Stimulated activated naive B cell treated with anti-CD40 and anti-IgM and Interleukin-4, amounts not matched to agents 10 μg/mL and 1 μg/mL and 100 μg/mL, for 72 hours (primary cell): ENCODE measurements around the gene CD101.

Source experiments
- ATAC-seq, 2 donors: fragments of 150-1000 bp; cut with Tn5 transposase; replicated peaks; 2 replicates each; pipeline ENCODE4 v1.10.0; 2021; ENCODE audit warnings: moderate library complexity in 1 of 2
- DNase-seq: peaks from one replicate; pipeline ENCODE4 v3.0.0; 2021
- H3K27ac Mint-ChIP-seq: one replicate; pipeline ENCODE4 v1.8.0; 2022; ENCODE audit warnings: mild to moderate bottlenecking, mixed read lengths
- H3K27me3 Mint-ChIP-seq, 2 donors: one replicate each; pipeline ENCODE4 v1.8.0; 2022; ENCODE audit warnings: mixed read lengths in 2 of 2
- H3K36me3 Mint-ChIP-seq, 2 donors: one replicate each; pipeline ENCODE4 v1.8.0; 2022; ENCODE audit warnings: mixed read lengths in 2 of 2, mild to moderate bottlenecking in 1 of 2
- H3K4me1 Mint-ChIP-seq, 2 donors: one replicate each; pipeline ENCODE4 v1.8.0; 2022; ENCODE audit warnings: mixed read lengths in 2 of 2, mild to moderate bottlenecking in 1 of 2
- H3K4me3 Mint-ChIP-seq, 2 donors: one replicate each; pipeline ENCODE4 v1.8.0; 2022; ENCODE audit warnings: mild to moderate bottlenecking in 2 of 2, mixed read lengths in 2 of 2, moderate library complexity in 1 of 2
- H3K9me3 Mint-ChIP-seq, 2 donors: one replicate each; pipeline ENCODE4 v1.8.0; 2022; ENCODE audit warnings: mixed read lengths in 2 of 2, mild to moderate bottlenecking in 1 of 2

Gene CD101

GRCh38 chr1:117015724-117016123, 14.2 kb downstream of the CD101 start:
- no peak overlapping the region for H3K27ac Mint-ChIP-seq
- ATAC-seq (no peak), DNase-seq (no peak)
- H3K36me3 Mint-ChIP-seq: no peaks in the 10 kb centered on the region
- H3K4me3 Mint-ChIP-seq: peak overlapping the region in 1 of 2 donors; percentile 14
- no peaks in the 10 kb centered on the region for H3K9me3 Mint-ChIP-seq
- H3K4me1 Mint-ChIP-seq: peaks cover 2 to 6% of the 10 kb centered on the region in 2 donors
- H3K27me3 Mint-ChIP-seq: no peaks in the 10 kb centered on the region

DNA sequence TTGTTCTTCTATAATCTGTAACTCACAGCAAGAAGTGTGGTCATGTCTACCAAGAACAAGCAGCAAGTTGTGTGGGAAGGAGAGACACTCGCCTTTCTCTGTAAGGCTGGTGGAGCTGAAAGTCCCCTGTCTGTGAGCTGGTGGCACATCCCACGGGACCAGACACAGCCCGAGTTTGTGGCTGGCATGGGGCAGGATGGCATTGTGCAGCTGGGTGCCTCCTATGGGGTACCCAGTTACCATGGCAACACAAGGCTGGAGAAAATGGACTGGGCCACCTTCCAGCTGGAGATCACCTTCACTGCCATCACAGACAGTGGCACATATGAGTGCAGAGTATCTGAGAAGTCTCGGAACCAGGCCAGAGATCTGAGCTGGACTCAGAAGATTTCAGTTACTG, 15.5 kb downstream of the CD101 start:
- ATAC-seq: peak; percentile 39 to 47
- Mint-ChIP-seq H3K9me3 (no peaks in the 10 kb centered on the region), H3K4me1 (peaks cover 2 to 6% of the 10 kb centered on the region in 2 donors), H3K27me3 (no peaks in the 10 kb centered on the region), H3K36me3 (no peaks in the 10 kb centered on the region), H3K4me3 (no peak overlapping the region), H3K27ac (no peak overlapping the region)
- no peak for DNase-seq

GRCh38 chr1:117017648-117018047, 16.1 kb downstream of the CD101 start:
- Mint-ChIP-seq H3K36me3 (no peaks in the 10 kb centered on the region), H3K9me3 (no peaks in the 10 kb centered on the region), H3K27ac (no peak overlapping the region), H3K4me1 (peaks cover 2 to 6% of the 10 kb centered on the region in 2 donors), H3K4me3 (no peak overlapping the region), H3K27me3 (no peaks in the 10 kb centered on the region)
- DNase-seq (no peak), ATAC-seq (peak; percentile 73 to 74)

- Mint-ChIP-seq H3K9me3 (no peaks in the 10 kb centered on the region), H3K4me3 (no peak overlapping the region), H3K36me3 (no peaks in the 10 kb centered on the region), H3K27me3 (peaks cover 0 to 5% of the 10 kb centered on the region in 2 donors), H3K27ac (no peak overlapping the region), H3K4me1 (peaks cover 0 to 2% of the 10 kb centered on the region in 2 donors)
- ATAC-seq: no peak
- DNase-seq: no peak
These were observed 19.1 kb downstream of the CD101 start for GRCh38 chr1:117020526-117021156.

DNA sequence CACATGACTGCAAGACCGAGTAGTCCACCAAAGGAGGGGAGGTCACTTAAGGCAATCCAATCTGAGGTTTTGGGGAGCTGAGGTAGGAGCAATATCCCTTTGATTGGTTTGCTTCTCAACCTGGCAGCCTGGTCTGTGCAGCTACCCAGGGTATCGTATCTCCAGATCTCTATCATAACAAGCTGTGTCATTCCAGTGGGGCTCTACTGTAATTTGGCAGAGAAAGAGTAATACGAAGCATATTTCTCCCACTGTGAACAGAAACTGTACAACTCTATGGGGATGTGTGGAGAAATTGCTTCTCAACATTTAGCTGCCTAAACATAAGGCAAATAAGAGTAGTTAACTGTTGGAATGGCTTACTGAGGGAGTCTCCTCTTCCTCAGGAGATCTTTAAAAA, 20.6 kb downstream of the CD101 start:
- H3K4me1 Mint-ChIP-seq: no peaks in the 10 kb centered on the region
- no peak for ATAC-seq
- no peak for DNase-seq
- H3K27me3 Mint-ChIP-seq: peaks cover 0 to 5% of the 10 kb centered on the region in 2 donors
- no peaks in the 10 kb centered on the region for H3K9me3 Mint-ChIP-seq
- H3K36me3 Mint-ChIP-seq: no peaks in the 10 kb centered on the region
- no peak overlapping the region for H3K27ac Mint-ChIP-seq
- H3K4me3 Mint-ChIP-seq: no peak overlapping the region

- Mint-ChIP-seq H3K27me3 (peaks cover 0 to 5% of the 10 kb centered on the region in 2 donors), H3K4me1 (no peaks in the 10 kb centered on the region), H3K27ac (no peak overlapping the region), H3K4me3 (no peak overlapping the region), H3K36me3 (no peaks in the 10 kb centered on the region), H3K9me3 (no peaks in the 10 kb centered on the region)
- no peak for ATAC-seq
- no peak for DNase-seq
These were observed 24.0 kb downstream of the CD101 start for GRCh38 chr1:117025568-117025967.

DNA sequence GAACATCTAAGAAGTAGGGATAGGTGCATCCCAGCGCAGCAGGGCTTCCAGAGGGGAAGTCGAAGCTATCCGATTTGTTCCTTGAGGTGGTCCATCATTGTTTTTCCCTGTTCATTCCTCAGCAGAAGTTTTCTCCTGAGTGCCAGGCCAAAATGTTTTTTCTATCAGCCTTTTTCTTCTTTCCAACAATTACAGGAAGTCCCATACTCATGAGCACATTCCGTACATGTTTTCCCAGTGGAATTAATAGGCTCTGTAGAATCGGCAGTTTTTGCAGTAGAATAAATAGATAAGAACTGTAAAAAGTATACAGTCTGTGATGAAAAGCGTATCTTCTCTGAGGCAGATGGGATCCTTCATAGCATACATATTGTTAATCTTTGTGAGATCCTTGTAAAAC, 24.8 kb downstream of the CD101 start:
- no peaks in the 10 kb centered on the region for H3K4me1 Mint-ChIP-seq
- no peak for DNase-seq
- H3K4me3 Mint-ChIP-seq: no peak overlapping the region
- H3K27ac Mint-ChIP-seq: no peak overlapping the region
- H3K27me3 Mint-ChIP-seq: peaks cover 0 to 5% of the 10 kb centered on the region in 2 donors
- no peaks in the 10 kb centered on the region for H3K36me3 Mint-ChIP-seq
- no peak for ATAC-seq
- no peaks in the 10 kb centered on the region for H3K9me3 Mint-ChIP-seq

DNA sequence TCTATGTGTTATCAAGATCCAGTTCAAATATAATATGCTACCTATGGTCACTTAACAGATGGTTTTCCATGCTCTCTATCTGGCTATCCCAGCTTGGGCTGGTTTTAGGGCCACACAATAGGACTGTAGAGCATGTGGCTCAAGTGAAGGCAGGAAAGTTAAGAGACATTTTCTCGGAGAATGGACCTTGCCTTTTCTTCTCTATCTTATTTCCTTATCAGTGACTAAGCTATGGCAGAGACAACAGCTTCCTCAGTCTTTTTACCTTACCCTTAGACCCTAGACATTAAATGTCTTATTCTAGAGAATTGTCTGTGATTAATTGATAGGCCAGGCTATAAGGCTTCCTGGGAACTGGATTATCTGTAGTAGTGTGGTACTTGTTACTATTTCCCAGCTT, 28.1 kb downstream of the CD101 start:
- Mint-ChIP-seq H3K36me3 (no peaks in the 10 kb centered on the region), H3K27me3 (peaks cover 0 to 2% of the 10 kb centered on the region in 2 donors), H3K4me1 (peaks cover 0 to 4% of the 10 kb centered on the region in 2 donors), H3K27ac (no peak overlapping the region), H3K9me3 (no peaks in the 10 kb centered on the region), H3K4me3 (no peak overlapping the region)
- DNase-seq: no peak
- ATAC-seq: no peak

- Mint-ChIP-seq H3K36me3 (no peaks in the 10 kb centered on the region), H3K4me1 (peaks cover 0 to 4% of the 10 kb centered on the region in 2 donors), H3K9me3 (no peaks in the 10 kb centered on the region), H3K27ac (no peak overlapping the region), H3K27me3 (no peaks in the 10 kb centered on the region), H3K4me3 (no peak overlapping the region)
- ATAC-seq (no peak), DNase-seq (no peak)
These were observed 28.8 kb downstream of the CD101 start for GRCh38 chr1:117030271-117030877.

DNA sequence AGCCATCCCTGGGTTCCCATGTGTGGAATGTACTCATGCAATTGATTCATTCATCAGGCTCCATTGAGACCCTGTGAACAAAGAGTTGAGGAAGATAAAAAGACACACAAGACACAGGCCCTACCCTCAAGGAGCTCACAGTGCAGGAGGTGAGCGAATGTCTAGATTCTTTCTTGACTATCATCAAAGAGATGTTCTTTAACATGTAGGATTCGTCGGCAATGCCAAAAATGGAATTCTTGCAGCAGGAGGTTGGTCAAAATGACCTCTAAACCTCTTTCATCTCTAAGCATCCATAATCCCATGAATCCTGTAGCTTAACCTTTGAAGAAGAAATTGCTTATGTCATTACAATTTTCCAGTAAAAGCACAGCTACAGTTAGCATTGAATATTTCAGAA, 30.7 kb downstream of the CD101 start:
- DNase-seq: no peak
- H3K4me3 Mint-ChIP-seq: no peak overlapping the region
- H3K27me3 Mint-ChIP-seq: no peaks in the 10 kb centered on the region
- H3K36me3 Mint-ChIP-seq: no peaks in the 10 kb centered on the region
- no peaks in the 10 kb centered on the region for H3K9me3 Mint-ChIP-seq
- no peak for ATAC-seq
- H3K4me1 Mint-ChIP-seq: peaks cover 0 to 4% of the 10 kb centered on the region in 2 donors
- no peak overlapping the region for H3K27ac Mint-ChIP-seq

- peaks cover 0 to 4% of the 10 kb centered on the region in 2 donors for H3K4me1 Mint-ChIP-seq
- no peak overlapping the region for H3K27ac Mint-ChIP-seq
- H3K9me3 Mint-ChIP-seq: no peaks in the 10 kb centered on the region
- no peaks in the 10 kb centered on the region for H3K36me3 Mint-ChIP-seq
- ATAC-seq (no peak), DNase-seq (no peak)
- H3K27me3 Mint-ChIP-seq: no peaks in the 10 kb centered on the region
- no peak overlapping the region for H3K4me3 Mint-ChIP-seq
These were observed 31.4 kb downstream of the CD101 start for GRCh38 chr1:117032681-117033539.

DNA sequence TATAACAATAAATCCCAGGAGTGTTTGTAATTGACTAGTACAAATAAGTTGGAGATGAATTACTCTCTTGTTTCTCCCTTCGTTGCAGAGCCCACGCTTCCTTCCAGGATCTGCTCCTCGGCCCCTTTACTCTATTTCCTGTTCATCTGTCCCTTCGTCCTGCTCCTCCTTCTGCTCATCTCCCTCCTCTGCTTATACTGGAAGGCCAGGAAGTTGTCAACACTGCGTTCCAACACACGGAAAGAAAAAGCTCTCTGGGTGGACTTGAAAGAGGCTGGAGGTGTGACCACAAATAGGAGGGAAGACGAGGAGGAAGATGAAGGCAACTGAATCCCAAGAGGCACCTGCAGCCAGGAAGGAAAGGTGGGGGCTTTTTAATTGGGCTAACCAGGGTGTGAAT, 32.2 kb downstream of the CD101 start:
- ATAC-seq: no peak
- no peak overlapping the region for H3K27ac Mint-ChIP-seq
- no peak for DNase-seq
- no peaks in the 10 kb centered on the region for H3K9me3 Mint-ChIP-seq
- no peak overlapping the region for H3K4me3 Mint-ChIP-seq
- H3K27me3 Mint-ChIP-seq: peaks cover 0 to 6% of the 10 kb centered on the region in 2 donors
- H3K36me3 Mint-ChIP-seq: no peaks in the 10 kb centered on the region
- peaks cover 0 to 4% of the 10 kb centered on the region in 2 donors for H3K4me1 Mint-ChIP-seq

GRCh38 chr1:117034791-117035290, 33.3 kb downstream of the CD101 start:
- DNase-seq: no peak
- H3K27ac Mint-ChIP-seq: no peak overlapping the region
- H3K4me3 Mint-ChIP-seq: no peak overlapping the region
- H3K4me1 Mint-ChIP-seq: peaks cover 0 to 4% of the 10 kb centered on the region in 2 donors
- no peaks in the 10 kb centered on the region for H3K9me3 Mint-ChIP-seq
- ATAC-seq: no peak
- H3K27me3 Mint-ChIP-seq: peaks cover 0 to 7% of the 10 kb centered on the region in 2 donors
- no peaks in the 10 kb centered on the region for H3K36me3 Mint-ChIP-seq

- no peaks in the 10 kb centered on the region for H3K36me3 Mint-ChIP-seq
- no peak overlapping the region for H3K4me3 Mint-ChIP-seq
- H3K27me3 Mint-ChIP-seq: peaks cover 0 to 7% of the 10 kb centered on the region in 2 donors
- ATAC-seq: no peak
- no peak overlapping the region for H3K27ac Mint-ChIP-seq
- H3K4me1 Mint-ChIP-seq: peaks cover 0 to 4% of the 10 kb centered on the region in 2 donors
- DNase-seq: no peak
- H3K9me3 Mint-ChIP-seq: no peaks in the 10 kb centered on the region
These were observed 34.5 kb downstream of the CD101 start for GRCh38 chr1:117036018-117036461.
